ENCODE results near the gene MCMBP. TPM values are rescaled to one million over a fixed set of nuclear protein-coding genes. Genes with fewer than 3 reads are reported as not detected.
"Not testable (repeated sequence)": the region's sequence is repeated elsewhere in the genome, so short reads cannot be mapped to it uniquely, and the experiment has no call there.

The MCMBP gene
- total and polyA plus RNA-seq, 2 donors (not counting 1 experiment from before 2014, with no cell fraction given), result 27.1 to 36.0 TPM

DNA sequence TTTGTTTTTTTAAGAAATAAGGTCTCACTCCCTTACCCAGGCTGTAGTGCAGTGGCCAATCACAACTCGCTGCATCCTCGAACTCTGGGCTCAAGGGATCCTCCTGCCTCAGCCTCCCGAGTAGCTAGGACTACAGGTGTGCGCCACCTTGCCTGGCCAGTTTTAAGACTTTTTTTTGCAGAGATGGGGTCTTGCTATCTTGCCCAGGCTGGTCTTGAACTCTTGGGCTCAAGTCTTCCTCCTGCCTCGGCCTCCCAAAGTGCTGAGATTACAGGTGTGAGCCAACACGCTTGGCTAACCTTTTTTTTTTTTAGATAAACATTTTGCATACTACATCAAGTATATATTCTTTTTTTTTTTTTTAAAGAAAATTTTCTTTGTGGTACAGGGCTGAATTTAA is 38.0 kb upstream of the MCMBP start:
- DNase-seq (no peak), ATAC-seq (ENCODE audit: low read depth) (no peak)
- Histone ChIP-seq H3K4me2 (replicated peaks; ENCODE audit: low read depth, low read length, poor library complexity, severe bottlenecking) (no peak overlapping the region), H3K79me2 (ENCODE audit: control insufficient read depth, insufficient read depth, low read length) (no peaks in the 10 kb centered on the region), H3K27me3 (replicated peaks in 1 of 4; ENCODE audit: control extremely low read depth in 1 of 4, control insufficient read depth in 3 of 4, insufficient read depth in 4 of 4, low read length in 3 of 4) (no peaks in the 10 kb centered on the region), H3K9me3 (ENCODE audit: control extremely low read depth in 1 of 3, control insufficient read depth in 2 of 3, insufficient read depth in 1 of 3, low read length in 2 of 3) (no peaks in the 10 kb centered on the region), H3K36me3 (replicated peaks in 1 of 2; ENCODE audit: control extremely low read depth in 1 of 2, control insufficient read depth in 1 of 2, extremely low read depth in 1 of 2, insufficient read depth in 2 of 2, low read length in 1 of 2) (peaks cover 15 to 60% of the 10 kb centered on the region in 2 experiments), H3K9ac (ENCODE audit: low read length) (no peak overlapping the region), H3K4me1 (ENCODE audit: control insufficient read depth in 2 of 2, insufficient read depth in 2 of 2, low read length in 2 of 2) (no peaks in the 10 kb centered on the region), H3K4me3 (ENCODE audit: control extremely low read depth in 1 of 5, extremely low read depth in 1 of 5, insufficient read depth in 1 of 5, low read depth in 2 of 5, low read length in 4 of 5) (no peak overlapping the region), H2AFZ (ENCODE audit: insufficient read depth, low read depth, low read length, poor library complexity, severe bottlenecking) (no peak overlapping the region), H3K27ac (ENCODE audit: low read length in 2 of 2) (no peak overlapping the region), H4K20me1 (ENCODE audit: control insufficient read depth, insufficient read depth, low read length, poor library complexity, severe bottlenecking) (no peaks in the 10 kb centered on the region)
- intact Hi-C loops (cut with micrococcal nuclease), result no loop called here
- Mint-ChIP-seq H3K27me3 (no peaks in the 10 kb centered on the region), H3K9me3 (ENCODE audit: insufficient read depth) (no peaks in the 10 kb centered on the region), H3K27ac (no peak overlapping the region), H3K4me1 (no peaks in the 10 kb centered on the region), H3K4me3 (no peak overlapping the region)
- TF ChIP-seq, protein P1, sequence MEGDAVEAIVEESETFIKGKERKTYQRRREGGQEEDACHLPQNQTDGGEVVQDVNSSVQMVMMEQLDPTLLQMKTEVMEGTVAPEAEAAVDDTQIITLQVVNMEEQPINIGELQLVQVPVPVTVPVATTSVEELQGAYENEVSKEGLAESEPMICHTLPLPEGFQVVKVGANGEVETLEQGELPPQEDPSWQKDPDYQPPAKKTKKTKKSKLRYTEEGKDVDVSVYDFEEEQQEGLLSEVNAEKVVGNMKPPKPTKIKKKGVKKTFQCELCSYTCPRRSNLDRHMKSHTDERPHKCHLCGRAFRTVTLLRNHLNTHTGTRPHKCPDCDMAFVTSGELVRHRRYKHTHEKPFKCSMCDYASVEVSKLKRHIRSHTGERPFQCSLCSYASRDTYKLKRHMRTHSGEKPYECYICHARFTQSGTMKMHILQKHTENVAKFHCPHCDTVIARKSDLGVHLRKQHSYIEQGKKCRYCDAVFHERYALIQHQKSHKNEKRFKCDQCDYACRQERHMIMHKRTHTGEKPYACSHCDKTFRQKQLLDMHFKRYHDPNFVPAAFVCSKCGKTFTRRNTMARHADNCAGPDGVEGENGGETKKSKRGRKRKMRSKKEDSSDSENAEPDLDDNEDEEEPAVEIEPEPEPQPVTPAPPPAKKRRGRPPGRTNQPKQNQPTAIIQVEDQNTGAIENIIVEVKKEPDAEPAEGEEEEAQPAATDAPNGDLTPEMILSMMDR (IDR thresholded peaks at IDR 0.05), result no peak
- TF ChIP-seq EZH2 (IDR thresholded peaks at IDR 0.05; ENCODE audit: borderline replicate concordance, insufficient read depth, low read depth, low read length, poor library complexity, severe bottlenecking), result no peak
- CTCF ChIA-PET, result interaction anchor here (0.6 to 1.1 kb wide), 2 partner anchors 46 to 54 kb away, joined by 3 to 7 read pairs; no protein-coding TSS in a partner anchor
- POLR2A ChIA-PET, result no interaction called here
- WGBS (ENCODE audit: insufficient coverage), result 97% methylated on average over 4 of the region's 6 CpGs

DNA sequence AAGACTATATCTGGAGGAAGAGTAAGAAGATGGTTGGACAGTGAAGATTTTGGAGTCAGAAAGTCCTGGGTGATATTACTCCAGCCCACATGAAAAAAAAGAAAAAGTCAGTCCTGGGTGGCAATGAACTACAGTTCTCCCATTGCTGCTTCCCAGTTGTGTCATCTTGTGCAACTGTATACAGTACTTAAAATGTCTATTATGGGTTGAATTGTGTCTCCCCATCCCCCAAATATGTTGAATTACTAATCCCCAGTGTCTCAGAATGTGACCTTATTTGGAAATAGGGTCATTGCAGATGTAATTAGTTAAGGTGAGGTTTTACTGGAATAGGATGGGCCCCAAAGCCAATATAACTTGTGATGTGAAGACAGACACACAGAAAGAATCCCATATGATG is 35.5 kb upstream of the MCMBP start:
- Histone ChIP-seq H4K20me1 (ENCODE audit: control insufficient read depth, insufficient read depth, low read length, poor library complexity, severe bottlenecking) (no peaks in the 10 kb centered on the region), H3K9ac (ENCODE audit: low read length) (no peak overlapping the region), H3K36me3 (replicated peaks in 1 of 2; ENCODE audit: control extremely low read depth in 1 of 2, control insufficient read depth in 1 of 2, extremely low read depth in 1 of 2, insufficient read depth in 2 of 2, low read length in 1 of 2) (peaks cover 13 to 67% of the 10 kb centered on the region in 2 experiments), H3K4me3 (ENCODE audit: control extremely low read depth in 1 of 5, extremely low read depth in 1 of 5, insufficient read depth in 1 of 5, low read depth in 2 of 5, low read length in 4 of 5) (no peak overlapping the region), H3K27me3 (replicated peaks in 1 of 4; ENCODE audit: control extremely low read depth in 1 of 4, control insufficient read depth in 3 of 4, insufficient read depth in 4 of 4, low read length in 3 of 4) (no peaks in the 10 kb centered on the region), H3K79me2 (ENCODE audit: control insufficient read depth, insufficient read depth, low read length) (peaks cover 1% of the 10 kb centered on the region), H3K27ac (ENCODE audit: low read length in 2 of 2) (no peak overlapping the region), H3K4me1 (ENCODE audit: control insufficient read depth in 2 of 2, insufficient read depth in 2 of 2, low read length in 2 of 2) (no peaks in the 10 kb centered on the region), H2AFZ (ENCODE audit: insufficient read depth, low read depth, low read length, poor library complexity, severe bottlenecking) (no peak overlapping the region), H3K9me3 (ENCODE audit: control extremely low read depth in 1 of 3, control insufficient read depth in 2 of 3, insufficient read depth in 1 of 3, low read length in 2 of 3) (no peaks in the 10 kb centered on the region), H3K4me2 (replicated peaks; ENCODE audit: low read depth, low read length, poor library complexity, severe bottlenecking) (no peak overlapping the region)
- intact Hi-C loops (cut with micrococcal nuclease), result no loop called here
- H3K9me3 Mint-ChIP-seq (ENCODE audit: insufficient read depth), result no peaks in the 10 kb centered on the region
- H3K27me3 Mint-ChIP-seq, result no peaks in the 10 kb centered on the region
- H3K27ac Mint-ChIP-seq, result no peak overlapping the region
- H3K4me3 Mint-ChIP-seq, result no peak overlapping the region
- H3K4me1 Mint-ChIP-seq, result no peaks in the 10 kb centered on the region
- ChIA-PET CTCF (no interaction called here), POLR2A (no interaction called here)
- DNase-seq (no peak), ATAC-seq (ENCODE audit: low read depth) (no peak)
- TF ChIP-seq, protein P1 (IDR thresholded peaks at IDR 0.05), result no peak
- TF ChIP-seq EZH2 (IDR thresholded peaks at IDR 0.05; ENCODE audit: borderline replicate concordance, insufficient read depth, low read depth, low read length, poor library complexity, severe bottlenecking), result no peak

DNA sequence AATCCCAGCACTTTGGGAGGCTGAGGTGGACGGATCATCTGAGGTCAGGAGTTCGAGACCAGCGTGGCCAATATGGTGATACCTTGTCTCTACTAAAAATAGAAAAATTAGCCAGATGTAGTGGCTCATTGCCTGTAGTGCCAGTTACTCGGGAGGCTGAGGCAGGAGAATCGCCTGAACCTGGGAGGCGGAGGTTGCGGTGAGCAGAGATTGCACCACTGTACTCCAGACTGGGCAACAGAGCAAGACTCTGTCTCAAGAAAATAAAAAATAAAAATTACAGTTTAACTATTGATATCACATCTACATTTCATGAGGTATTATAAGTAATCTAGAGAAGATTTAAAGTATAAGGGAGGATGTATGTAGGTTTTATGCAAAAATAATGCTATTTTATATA is 35.1 kb upstream of the MCMBP start:
- H3K36me3 ChIP-seq (replicated peaks in 1 of 2; ENCODE audit: control extremely low read depth in 1 of 2, control insufficient read depth in 1 of 2, extremely low read depth in 1 of 2, insufficient read depth in 2 of 2, low read length in 1 of 2), result peaks cover 11 to 67% of the 10 kb centered on the region in 2 experiments
- H3K4me1 Mint-ChIP-seq; H2AFZ ChIP-seq (ENCODE audit: insufficient read depth, low read depth, low read length, poor library complexity, severe bottlenecking); H3K9me3 Mint-ChIP-seq (ENCODE audit: insufficient read depth); H3K79me2 ChIP-seq (ENCODE audit: control insufficient read depth, insufficient read depth, low read length); DNase-seq; ATAC-seq (ENCODE audit: low read depth); H3K9me3 ChIP-seq (ENCODE audit: control extremely low read depth in 1 of 3, control insufficient read depth in 2 of 3, insufficient read depth in 1 of 3, low read length in 2 of 3); H3K27ac ChIP-seq (ENCODE audit: low read length in 2 of 2); H3K4me3 ChIP-seq (ENCODE audit: control extremely low read depth in 1 of 5, extremely low read depth in 1 of 5, insufficient read depth in 1 of 5, low read depth in 2 of 5, low read length in 4 of 5); H3K27me3 Mint-ChIP-seq; H3K4me2 ChIP-seq (replicated peaks; ENCODE audit: low read depth, low read length, poor library complexity, severe bottlenecking); intact Hi-C loops (cut with micrococcal nuclease); H4K20me1 ChIP-seq (ENCODE audit: control insufficient read depth, insufficient read depth, low read length, poor library complexity, severe bottlenecking); H3K27ac Mint-ChIP-seq; POLR2A ChIA-PET; H3K27me3 ChIP-seq (replicated peaks in 1 of 4; ENCODE audit: control extremely low read depth in 1 of 4, control insufficient read depth in 3 of 4, insufficient read depth in 4 of 4, low read length in 3 of 4); H3K4me3 Mint-ChIP-seq; H3K9ac ChIP-seq (ENCODE audit: low read length); CTCF ChIA-PET; H3K4me1 ChIP-seq (ENCODE audit: control insufficient read depth in 2 of 2, insufficient read depth in 2 of 2, low read length in 2 of 2): not testable (repeated sequence)
- no CpG with 5 or more reads among the region's 7 CpGs for WGBS (ENCODE audit: insufficient coverage)

Measured in B cell (primary cell).